SH-SY5Y (cell line): ENCODE measurements around the gene KANSL2.

ENCODE experiments used
- GATA2 ChIP-seq: IDR thresholded peaks from 2 replicates; pipeline ENCODE4 v1.6.1; 2011; ENCODE audit warnings: mild to moderate bottlenecking, low read depth, low read length
- GATA3 ChIP-seq: IDR thresholded peaks from 2 replicates; pipeline ENCODE4 v1.6.1; 2011; ENCODE audit warnings: low read depth, mild to moderate bottlenecking, low read length, moderate library complexity

The KANSL2 gene, protein sequence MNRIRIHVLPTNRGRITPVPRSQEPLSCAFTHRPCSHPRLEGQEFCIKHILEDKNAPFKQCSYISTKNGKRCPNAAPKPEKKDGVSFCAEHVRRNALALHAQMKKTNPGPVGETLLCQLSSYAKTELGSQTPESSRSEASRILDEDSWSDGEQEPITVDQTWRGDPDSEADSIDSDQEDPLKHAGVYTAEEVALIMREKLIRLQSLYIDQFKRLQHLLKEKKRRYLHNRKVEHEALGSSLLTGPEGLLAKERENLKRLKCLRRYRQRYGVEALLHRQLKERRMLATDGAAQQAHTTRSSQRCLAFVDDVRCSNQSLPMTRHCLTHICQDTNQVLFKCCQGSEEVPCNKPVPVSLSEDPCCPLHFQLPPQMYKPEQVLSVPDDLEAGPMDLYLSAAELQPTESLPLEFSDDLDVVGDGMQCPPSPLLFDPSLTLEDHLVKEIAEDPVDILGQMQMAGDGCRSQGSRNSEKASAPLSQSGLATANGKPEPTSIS

DNA sequence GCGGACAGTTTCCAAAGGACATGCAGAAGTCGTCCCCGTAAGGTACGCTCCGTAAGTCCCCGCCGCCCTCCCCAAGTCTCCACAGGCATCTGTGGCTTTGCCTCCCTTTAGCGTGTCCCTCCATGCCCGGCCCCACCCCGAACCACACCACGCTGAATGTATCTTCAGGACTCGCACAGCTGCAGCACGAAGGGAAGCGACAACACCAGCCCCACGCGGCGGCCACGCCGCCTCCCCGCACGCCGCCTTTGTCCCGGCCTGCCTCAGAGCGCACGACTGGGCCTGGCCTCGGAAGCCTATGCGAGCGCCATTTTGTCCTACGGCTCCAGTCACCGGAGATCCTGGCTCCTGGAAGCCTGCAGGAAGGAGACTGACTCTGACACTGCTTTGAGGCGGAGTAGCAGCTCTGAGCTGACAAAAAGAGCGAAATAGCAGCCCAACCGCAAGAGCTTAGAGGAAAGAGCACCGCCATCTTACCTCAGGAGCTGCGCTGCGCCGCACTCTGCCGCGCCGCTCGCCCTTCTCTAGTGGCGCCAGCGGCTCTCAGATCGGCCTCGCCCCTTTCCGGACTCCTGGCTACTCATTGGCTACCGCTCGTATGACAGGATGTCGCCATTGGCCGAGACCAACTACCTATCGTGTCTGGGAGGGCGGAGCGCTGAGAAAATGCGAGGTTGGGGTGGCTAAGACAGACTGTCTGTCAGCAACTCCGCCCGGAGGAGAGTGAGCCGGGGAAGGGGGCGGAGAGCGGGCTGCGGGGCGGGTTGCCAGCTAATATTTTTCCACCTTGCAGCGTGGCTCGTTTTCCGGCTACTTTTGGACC is at the start of gene KANSL2:
Gene KANSL2 (minus strand): TSS at position 529 of the 823 bp plus-strand sequence. CDS start 606 bp downstream, outside the sequence.
- no peak for TF ChIP-seq GATA3

DNA sequence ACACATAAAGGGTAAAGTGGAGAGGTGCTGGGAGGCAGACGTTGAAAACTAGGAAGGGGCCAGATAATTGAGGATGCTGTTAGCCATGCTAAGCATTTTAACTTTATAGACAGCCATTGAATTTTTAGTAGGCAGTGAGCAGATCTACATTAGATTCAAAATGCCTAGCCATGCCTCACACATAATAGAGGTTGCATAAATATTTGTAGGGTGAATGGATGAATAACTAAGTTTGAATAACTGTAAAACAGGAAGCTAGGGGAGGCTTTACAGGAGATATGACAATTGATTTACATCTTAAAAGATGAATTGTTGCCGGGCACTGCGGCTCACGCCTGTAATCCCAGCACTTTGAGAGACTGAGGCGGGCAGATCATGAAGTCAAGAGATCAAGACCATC is 46.8 kb upstream of the KANSL2 start:
- TF ChIP-seq GATA2 = no peak
- TF ChIP-seq GATA3 = no peak

DNA sequence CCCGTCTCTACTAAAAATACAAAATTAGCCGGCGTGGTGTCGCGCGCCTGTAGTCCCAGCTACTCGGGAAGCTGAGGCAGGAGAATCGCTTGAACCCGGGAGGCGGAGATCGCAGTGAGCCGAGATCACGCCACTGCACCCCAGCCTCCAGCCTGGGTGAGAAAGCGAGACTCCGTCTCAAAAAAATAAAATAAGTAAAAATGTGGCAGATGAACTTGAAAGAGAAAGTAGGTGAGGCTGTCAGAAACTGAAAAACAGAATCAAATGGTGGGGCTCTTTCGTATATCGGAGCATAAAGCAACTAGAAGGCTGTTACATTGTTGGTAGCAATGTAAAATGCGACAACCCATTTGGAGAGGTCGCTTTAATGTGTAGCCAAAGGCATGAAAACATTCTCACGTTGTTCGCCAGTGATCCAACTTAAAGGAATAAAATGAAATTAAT is 35.2 kb upstream of the KANSL2 start:
- no peak; the same call in 1 of the 2 replicates for TF ChIP-seq GATA2
- no peak for TF ChIP-seq GATA3

DNA sequence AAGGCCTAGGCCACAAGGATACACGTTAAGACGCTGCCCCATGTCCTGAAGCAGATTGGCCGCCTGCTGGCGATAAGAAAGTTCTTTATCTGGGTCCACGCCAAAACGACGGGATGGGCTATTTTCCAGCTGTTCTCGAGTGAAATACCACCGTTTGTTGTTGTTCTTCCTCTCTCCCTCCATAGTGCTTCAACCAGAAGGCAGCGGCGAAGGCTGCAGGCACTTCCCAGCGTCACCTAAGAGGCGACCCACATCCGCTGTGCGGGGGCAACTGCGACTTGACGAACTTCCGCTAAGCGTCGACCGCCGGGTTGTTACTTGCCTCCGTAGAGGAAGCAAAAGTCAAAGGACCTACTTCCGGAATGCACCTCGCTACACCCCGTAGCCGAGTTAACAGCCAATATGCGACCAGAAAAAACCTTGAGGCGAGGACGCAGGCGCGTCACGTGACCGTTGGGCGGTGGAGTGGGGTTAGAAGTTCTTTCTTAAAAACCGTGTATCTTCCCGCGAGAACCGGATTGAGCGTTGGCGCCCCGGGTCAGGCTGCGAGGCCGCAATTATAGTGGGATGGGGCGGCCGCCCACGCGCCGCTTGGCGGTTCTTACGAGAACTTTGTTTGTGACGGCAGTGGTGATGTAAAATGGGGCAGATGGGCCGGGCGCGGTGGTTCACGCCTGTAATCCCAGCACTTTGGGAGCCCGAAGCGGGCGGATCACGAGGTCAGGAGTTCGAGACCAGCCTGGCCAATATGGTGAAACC is 34.6 kb upstream of the KANSL2 start, which contains the start of gene CCNT1:
Gene CCNT1 (minus strand): TSS at position 215 of the 759 bp plus-strand sequence. CDS start 32 bp downstream, at position 183.
- TF ChIP-seq GATA2 = no peak; the same call in 1 of the 2 replicates
- no peak for TF ChIP-seq GATA3

DNA sequence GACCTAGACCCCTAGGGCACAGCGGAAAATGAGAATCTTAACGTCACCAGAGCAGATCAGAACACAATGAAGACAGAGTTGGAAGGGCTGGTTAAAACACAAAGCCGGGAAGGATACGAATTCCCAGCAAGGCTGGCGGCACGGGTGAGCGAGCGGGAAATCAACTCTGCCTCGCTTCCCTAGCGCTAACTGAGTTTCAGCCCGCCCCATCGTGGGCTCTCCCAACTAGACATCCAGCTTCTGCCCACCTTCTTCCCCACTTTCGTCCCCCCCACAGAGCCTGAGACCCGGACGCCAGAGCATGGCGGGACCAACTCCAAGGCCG is 34.1 kb upstream of the KANSL2 start:
- TF ChIP-seq GATA2 = no peak
- no peak for TF ChIP-seq GATA3

DNA sequence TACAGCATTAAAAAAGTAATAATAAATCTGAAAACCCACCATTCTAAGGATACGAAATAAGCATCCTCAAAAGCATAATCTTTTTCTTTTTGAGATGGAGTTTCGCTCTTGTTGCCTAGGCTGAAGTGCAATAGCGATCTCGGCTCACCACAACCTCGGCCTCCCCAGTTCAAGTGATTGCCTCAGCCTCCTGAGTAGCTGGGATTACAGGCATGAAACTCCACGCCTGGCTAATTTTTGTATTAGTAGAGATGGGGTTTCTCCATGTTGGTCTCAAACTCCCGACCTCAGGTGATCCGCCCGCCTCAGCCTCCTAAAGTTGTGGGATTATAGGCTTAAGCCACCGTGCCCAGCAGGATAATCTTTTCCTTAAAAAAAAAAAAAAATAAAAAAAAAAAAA is 30.2 kb upstream of the KANSL2 start:
- TF ChIP-seq GATA3 (no peak), GATA2 (no peak)

DNA sequence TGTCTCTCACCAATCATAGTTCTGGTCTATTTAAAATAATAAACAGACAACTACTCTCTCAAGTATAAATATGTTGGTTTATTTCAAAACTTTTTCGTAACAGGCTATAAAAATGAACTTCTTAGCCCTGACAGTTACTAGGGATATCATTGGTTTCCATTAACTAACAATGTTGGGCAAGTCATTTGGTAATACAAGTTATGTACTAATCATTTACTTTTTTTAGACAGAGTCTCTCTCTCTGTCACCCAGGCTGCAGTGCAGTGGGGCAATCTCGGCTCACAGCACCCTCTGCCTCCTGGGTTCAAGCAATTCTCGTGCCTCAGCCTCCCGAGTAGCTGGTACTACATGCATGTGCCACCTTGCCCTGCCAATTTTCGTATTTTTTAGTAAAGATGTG is 14.6 kb upstream of the KANSL2 start:
- TF ChIP-seq GATA3 = no peak
- TF ChIP-seq GATA2 = no peak

DNA sequence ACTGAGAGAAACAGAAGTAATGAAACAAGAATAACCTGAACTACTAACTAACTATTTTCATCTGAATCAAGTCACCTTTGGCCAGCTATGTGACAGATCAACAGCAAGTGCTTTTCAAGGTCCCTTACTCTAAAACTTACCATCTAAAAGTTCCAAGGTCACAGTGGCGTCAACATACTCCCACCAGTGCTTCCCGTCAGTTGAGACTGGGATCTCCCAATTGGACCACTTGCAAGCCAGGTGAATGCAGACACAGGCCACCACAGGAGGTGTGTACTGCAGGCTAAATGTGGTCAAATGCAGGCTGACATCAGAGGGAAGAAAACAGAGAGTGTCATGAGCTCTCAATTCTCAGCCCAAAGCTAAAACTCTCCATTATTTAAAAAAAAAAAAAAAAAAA is 13.8 kb upstream of the KANSL2 start:
- TF ChIP-seq GATA3 (no peak), GATA2 (no peak)

DNA sequence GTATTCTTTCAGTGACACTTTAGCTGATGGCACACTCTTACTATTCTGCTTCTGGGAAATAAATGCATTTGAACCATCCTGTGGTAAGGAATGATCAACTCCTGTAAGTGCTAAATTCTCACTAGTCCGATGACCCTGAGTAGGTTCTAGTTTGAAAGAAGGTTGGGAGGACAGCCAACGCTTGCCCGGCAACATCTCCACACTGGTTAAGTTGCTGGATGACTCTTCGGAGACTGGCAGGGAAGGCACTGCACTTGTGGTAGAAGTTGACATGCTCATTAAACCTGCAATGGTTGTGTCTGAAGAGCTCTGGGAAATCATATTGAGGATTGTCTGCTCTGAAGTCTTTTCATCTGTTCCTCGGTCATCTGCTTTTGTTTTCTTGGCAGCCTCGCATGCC is 12.0 kb upstream of the KANSL2 start:
- TF ChIP-seq GATA3 (no peak), GATA2 (no peak)

DNA sequence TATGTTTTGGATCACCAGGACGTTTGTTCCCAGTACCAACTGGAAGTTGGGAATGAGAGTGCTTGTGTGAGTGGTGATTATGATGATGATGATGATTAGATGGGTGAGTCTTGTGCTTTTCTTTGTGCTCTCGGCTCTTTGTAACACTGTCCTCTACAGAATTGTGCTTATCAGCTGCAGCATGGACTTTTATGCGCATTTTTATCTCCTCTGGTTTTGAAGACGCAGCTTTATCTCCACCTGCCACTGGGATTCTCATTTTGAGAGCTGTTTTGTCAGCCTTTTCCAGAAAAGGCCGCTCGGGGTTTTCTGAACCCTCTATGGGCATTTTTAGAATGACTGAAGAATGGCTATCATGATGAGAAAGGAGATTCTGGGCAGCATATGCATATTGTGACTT is 11.5 kb upstream of the KANSL2 start:
- TF ChIP-seq GATA3 = no peak
- no peak for TF ChIP-seq GATA2

DNA sequence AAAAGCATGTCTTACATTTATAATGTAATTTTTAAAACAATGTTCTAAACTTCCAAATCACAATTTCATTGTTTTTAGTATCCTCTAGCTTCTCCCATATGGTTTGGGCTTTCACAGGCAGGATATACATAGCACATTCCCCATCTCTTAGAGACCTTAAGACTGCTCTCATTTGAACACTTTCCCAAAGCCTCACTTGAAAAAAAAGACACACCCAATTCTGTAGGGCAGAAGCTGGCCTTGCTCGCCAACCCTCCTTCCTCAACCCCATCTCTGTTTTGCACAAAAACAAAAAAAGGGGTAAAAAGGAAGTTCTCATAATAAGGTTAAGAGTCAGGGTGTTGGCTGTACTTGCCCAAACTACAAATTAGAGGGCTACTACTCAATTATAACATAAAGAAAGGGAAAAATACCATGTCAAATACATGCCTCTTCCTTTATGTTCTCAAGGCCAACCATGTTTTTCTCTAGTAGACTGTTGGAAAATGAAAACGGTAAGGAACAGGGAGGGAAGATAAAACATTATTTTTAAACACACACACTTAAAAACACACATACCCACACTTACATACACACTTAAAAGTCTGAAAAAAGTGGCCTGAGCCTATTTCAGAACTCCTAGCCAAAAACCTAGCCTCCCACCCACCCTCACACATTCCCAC is 9.9 kb upstream of the KANSL2 start:
- no peak for TF ChIP-seq GATA3
- no peak for TF ChIP-seq GATA2

DNA sequence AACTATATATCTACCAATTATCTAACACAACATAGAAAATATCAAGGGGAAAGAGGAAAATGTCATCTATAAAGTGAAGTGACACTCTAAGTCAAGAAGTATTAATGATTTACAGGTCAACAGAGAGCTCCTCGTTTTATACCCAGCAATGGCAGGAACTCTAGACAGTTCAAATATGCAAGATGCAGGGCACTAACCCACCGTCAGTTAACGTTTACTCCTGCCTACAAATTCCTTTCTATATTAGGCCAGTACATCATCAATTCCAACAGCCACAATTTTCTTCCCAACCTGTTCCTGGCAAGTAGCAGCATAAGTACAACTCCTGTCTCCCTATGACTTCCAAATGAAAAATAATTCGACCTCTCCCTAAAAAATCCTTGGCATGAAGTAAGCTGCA is 9.0 kb upstream of the KANSL2 start:
- no peak for TF ChIP-seq GATA2
- no peak for TF ChIP-seq GATA3

DNA sequence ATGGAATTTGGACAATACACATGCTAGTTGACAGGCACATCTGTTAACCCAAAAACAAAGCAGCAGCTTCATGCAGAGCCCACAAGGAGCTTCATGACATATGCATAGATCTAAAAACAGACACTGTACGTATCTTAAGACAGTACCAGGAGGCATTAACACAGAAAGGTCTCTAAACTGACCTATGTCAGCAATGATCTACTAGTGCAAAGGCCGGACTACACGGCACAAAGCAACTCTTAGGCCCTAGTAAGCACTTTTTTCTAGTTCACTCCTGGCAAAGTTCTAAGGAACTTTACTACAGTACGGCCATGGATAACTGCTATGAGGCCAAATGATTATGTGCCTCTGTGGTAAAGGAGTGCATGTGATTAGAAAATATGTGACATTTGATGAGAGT is 8.4 kb upstream of the KANSL2 start:
- TF ChIP-seq GATA2 (no peak), GATA3 (no peak)

DNA sequence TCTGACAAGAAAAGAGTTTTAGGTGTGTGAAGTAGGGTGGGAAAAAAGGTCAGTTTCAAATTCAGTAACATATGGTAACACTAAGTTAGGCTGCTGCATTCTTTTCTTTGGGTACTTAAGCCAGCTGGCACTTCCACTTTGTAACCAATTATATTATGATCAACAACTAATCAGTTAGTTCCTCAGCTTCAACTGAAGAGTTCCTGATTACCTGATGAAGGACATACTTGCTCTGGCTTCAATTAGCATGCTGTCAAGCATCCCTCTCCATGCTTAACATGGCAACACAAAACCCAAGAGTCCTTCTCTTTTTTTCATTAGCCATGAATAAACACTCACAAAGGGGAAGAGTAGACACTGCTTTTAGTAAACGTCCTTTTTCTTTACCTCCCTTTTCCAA is 6.8 kb upstream of the KANSL2 start:
- no peak for TF ChIP-seq GATA2
- TF ChIP-seq GATA3 = no peak
